Measurements from ENCODE around the gene EMD.
"Not testable (repeated sequence)": the region's sequence is repeated elsewhere in the genome, so short reads cannot be mapped to it uniquely, and the experiment has no call there.

EMD gene

GRCh38 chrX:154378799-154379568, at the start of gene EMD:
Gene EMD (plus strand): TSS chrX:154379295. CDS start chrX:154379485, 190 bp downstream.
- DNase-seq (ENCODE audit: low spot score), result peak; percentile 97

DNA sequence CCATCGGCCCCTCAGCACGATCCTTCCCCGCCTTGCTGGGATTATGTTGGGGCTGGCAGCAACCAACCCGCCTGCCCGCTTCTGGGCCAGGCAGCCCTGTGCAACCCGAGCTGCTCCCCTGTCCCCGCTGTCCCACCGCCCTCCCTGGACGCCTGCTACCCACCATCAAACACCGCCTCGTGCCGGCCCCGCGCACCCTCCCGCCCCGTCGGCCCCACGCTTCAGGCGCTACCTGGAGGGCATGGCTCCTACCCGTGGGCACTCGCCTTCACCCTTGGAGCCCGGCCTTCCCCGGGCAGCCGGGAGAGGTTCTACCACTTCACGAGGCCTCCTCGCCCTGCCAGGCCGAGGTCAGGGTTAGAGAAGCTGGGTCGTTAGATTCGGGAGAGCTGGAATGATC, 46.5 kb upstream of the EMD start:
- no peak for FAIRE-seq

More at GRCh38 chrX:154378799-154379568, at the start of gene EMD:
- peak; percentile 95 for FAIRE-seq

GRCh38 chrX:154333116-154333515, 46.0 kb upstream of the EMD start:
- DNase-seq (ENCODE audit: low spot score), result no peak
- no peak for FAIRE-seq

More for the DNA sequence above, 46.5 kb upstream of the EMD start:
- DNase-seq (ENCODE audit: low spot score), result no peak

GRCh38 chrX:154333837-154334271, 45.2 kb upstream of the EMD start:
- no peak for FAIRE-seq
- DNase-seq (ENCODE audit: low spot score), result no peak

DNA sequence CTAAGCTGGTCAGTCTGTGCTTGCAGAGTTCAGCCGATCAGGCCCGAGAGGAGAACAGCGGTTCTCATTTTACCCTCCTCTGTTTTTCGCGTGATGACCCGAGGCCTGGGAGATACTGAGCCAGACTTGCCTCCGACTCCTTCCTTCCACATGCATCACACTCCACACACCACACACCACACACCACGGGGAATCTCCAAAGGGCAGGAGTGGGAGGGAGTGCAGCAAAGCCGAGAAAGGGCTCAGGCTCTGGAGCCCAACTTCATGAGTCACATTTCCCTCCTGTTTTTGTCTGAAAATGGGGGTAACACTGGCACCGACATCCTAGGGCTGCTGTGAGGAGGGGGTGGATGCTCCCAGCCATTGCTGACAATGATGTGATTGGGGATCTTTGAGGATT, 44.6 kb upstream of the EMD start:
- FAIRE-seq (no peak), DNase-seq (ENCODE audit: low spot score) (no peak)

DNA sequence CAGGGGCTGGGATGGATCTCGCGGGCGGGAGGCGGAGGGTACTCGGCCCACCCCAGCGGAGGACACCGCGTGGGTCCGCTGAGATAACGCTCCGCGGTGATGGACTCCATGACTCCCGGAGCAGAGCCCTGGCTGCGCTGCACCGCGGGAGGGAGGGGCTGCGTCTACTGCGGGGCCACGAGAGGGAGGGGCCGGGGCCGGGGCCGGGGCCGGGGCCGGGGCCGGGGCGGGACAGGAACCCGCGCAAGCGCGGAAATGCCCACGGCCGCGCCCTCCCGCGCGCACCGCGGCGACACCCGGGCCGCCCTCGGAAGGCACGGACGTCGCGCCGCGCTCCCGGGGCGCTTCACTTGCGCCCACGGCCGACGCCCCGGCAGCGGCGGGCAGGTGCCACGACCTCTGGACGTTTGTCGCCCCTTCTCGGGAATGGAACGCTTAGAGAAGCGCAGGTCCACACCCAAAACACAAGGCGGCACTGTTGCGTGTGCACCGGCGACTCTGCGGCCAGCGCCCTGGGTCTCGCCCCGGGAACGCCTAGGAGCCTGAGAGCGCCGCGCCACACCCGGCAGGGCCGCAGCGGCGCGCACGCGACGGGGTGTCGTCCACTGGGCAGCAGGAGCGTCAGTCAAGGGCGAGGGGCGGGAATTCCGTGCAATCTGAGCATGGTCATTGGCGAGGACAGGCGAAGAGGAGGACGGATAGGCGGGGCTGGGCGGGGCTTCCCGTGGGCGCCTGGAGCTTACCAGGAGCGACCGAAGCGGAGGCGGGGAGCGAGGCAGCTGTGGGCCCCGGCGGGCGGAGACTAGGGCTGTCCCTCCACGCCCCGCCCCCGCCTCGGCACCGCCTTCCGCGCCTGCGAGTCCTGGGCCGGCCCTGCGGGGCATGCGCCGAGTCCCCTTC, 37.4 kb upstream of the EMD start:
- DNase-seq (ENCODE audit: low spot score), result not testable (repeated sequence)
- FAIRE-seq, result peak; percentile 84

- DNase-seq (ENCODE audit: low spot score), result not testable (repeated sequence)
- peak; percentile 99 for FAIRE-seq
Measured at GRCh38 chrX:154343063-154343462, 36.0 kb upstream of the EMD start.

DNA sequence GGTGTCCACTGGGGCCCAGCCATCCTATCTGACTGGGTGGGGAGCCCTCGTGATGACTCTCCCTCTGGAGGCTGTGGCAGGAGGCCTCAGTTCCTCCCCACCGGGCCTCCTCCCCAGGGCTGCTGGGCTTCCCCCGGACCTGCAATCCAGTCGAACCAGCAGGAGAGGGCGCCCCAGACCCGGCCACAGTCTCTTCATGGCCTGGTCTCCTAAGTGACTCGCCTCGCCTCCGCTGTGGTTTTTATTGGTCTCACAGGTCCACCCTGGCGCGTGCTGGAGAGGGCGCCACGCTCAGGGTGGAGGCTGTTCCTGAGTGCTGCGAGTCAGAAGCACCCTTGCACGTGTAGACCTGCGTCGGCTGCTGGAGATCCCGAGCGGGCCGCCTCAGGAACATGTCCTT, 35.5 kb upstream of the EMD start:
- FAIRE-seq; DNase-seq (ENCODE audit: low spot score): not testable (repeated sequence)

- peak; percentile 37 for DNase-seq (ENCODE audit: low spot score)
- no peak for FAIRE-seq
Measured at GRCh38 chrX:154348114-154348531, 31.0 kb upstream of the EMD start.

DNA sequence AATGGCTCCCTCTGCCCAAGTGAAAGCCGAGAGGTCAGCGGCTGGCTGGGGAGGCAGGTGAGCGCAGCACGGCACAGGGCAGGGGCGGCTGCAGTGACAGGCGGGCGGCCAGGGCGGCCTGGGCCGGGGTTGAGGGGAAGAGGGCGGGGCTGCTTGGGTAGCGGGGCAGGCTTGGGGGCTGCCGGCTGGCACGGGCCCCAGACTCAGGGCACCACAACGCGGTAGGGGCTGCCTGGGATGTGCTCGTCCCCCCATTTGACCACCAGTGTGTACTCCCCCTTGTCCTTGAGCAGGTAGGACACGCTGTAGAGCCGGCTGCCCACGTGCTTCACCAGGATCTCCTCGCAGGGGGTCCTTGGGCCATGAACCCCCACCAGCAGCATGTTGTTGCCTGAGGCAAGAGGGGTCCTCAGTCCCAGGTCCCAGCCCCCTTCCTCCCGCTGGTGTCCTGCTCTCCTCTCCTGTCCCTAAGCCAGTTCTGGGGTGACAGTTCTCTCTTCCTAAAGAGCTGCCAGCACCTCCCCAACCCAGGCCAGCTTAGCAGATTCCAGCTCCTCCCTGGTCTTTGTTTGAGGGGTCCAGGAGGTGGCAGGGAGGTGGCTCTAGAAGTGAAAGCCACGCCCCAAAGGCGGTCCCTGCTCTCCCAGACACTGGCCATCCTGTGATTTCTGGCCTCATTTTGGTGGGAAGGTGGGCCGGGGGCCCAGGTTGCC, 30.3 kb upstream of the EMD start:
- no peak for DNase-seq (ENCODE audit: low spot score)
- no peak for FAIRE-seq

- no peak for FAIRE-seq
- no peak for DNase-seq (ENCODE audit: low spot score)
Measured at GRCh38 chrX:154349359-154349935, 29.6 kb upstream of the EMD start.

DNA sequence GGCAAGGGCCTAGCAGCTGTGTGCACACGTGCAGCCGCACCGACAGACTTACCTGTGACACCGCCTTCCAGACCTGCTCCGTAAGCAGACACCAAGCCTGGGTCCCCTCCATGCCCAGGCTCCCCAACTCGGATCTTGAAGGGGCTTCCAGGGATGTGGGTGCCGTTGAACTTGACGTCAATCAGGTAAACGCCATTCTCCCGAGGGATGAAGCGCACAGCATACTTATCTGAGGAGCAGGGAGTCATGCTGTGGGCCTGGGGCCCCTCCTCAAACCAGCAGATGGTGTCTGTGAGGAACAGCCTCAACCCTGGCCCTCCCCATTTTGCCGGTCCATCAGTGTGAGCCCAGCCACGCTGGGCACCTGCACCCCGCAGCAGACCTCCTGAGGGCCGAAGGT, 29.1 kb upstream of the EMD start:
- DNase-seq (ENCODE audit: low spot score) (no peak), FAIRE-seq (no peak)

GRCh38 chrX:154350429-154351182, 28.5 kb upstream of the EMD start:
- no peak for FAIRE-seq
- DNase-seq (ENCODE audit: low spot score), result no peak

DNA sequence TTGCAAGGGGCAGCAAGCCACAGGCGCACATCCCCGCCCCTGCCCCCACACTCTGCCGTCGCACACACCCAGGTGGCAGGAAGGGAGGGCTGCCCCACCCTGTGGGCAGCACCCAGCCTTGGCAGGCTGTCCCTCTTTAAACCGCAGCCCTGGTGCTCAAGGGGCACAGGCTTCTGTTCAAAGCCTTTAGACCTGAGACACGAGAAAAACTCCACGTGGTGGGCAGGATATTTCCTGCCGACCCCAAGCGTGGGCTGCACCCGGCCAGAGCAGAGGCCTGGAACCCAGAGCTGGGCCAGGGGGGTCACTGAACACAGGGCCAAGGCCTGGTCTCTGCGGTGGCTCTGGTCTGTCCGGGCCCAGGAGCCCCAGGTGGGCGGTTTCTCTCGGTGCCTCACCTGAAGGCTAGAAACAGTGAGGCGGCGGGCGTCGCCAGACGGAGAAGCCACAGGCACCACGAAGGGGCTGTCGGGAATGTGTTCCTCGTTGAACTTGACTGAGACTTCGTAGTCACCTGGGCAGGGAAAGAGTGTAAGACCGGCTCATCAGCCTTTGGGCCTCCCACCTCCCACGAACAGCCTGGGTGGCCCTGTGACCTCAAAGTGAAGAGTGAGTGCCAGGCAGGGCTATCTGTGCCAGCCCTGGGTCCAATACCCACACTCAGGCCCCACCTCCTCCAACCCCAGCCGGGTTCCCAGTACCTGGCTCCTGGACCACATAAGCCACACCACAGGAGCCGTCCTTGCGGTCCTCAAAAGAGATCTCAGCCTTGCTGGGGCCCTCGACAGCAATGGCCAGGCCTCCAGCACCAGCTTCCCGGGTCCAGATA, 27.7 kb upstream of the EMD start:
- FAIRE-seq, result no peak
- DNase-seq (ENCODE audit: low spot score), result no peak

- FAIRE-seq, result no peak
- DNase-seq (ENCODE audit: low spot score), result no peak
Measured at GRCh38 chrX:154352012-154352401, 27.1 kb upstream of the EMD start.

DNA sequence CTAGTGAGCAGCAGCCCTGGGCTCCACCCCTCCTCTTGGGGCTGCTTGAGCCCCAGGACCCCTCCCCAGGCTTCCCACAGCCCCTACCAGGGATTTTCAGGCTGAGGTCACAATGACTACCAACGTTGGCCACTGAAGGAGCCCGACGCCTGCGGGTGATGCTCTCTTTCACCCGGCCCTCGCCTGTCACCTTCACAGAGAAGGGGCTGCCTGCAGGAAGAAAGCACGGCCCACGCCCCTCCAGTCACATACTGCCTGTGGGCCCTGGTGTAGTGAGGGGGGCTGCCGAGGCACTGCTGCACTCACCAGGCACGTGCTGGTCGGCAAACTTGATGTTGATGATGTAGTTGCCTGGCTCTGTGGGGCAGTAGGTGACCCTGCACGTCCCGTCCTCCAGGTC, 26.6 kb upstream of the EMD start:
- FAIRE-seq (no peak), DNase-seq (ENCODE audit: low spot score) (no peak)

- DNase-seq (ENCODE audit: low spot score) (no peak), FAIRE-seq (no peak)
Measured at GRCh38 chrX:154353172-154353843, 25.8 kb upstream of the EMD start.

DNA sequence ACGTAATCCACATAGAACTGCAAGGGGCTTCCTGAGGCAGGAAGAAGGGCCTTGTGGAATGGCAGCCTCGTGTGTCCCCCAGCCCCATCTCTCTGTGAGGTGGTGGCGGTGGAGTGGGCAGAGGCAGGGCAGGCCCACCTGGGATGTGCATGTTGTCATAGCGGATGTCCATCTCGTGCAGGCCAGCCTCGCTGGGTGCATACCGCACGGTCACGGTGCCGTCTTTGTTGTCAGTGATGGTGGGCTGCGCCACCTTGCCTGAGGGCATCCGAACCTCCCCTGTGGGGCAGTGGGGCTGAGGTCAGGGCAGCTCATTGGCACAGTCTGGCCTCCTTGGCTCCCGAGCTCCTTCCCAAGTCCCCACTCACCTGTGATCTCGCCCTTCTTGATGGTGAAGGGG, 25.1 kb upstream of the EMD start:
- no peak for DNase-seq (ENCODE audit: low spot score)
- no peak for FAIRE-seq

DNA sequence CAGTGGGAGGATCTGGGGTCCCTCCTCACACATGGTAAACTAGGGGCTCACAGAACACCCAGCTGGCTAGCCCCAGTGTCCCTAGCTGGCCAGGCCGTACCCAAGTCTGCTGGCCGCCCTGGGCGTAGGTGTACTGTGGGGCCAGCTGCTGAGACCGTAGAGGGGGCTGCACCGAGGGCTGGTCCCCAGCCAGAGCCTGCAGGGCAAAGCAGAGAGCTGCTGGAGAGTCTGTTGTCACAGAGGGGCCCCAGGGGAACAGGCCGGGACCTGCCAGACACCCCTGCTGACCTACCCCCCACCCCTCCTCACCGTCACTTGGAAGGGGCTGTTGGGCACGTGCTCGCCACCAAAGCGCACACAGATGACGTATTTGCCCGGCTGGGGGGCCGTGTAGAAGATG, 24.6 kb upstream of the EMD start:
- FAIRE-seq (no peak), DNase-seq (ENCODE audit: low spot score) (no peak)

All from RCC 7860 (cell line).